OCI-LY3 (cell line): Measurements from ENCODE around the gene CD9.

Experiments used
- EZH2phosphoT487 ChIP-seq: fragments of 200-600 bp; shearing (Covaris generic); IDR thresholded peaks from 2 replicates; pipeline ENCODE4 v1.6.1; 2018; ENCODE audit warnings: antibody characterized with exemption, mixed run types, low read depth
- TF ChIP-seq, protein P1 (sequence below): fragments of 200-600, 300-600 bp; sonication (generic); IDR thresholded peaks from 2 replicates; pipeline ENCODE4 v1.5.1; 2014; ENCODE audit warnings: antibody characterized with exemption, low read length, low read depth

- TF ChIP-seq, protein P1, sequence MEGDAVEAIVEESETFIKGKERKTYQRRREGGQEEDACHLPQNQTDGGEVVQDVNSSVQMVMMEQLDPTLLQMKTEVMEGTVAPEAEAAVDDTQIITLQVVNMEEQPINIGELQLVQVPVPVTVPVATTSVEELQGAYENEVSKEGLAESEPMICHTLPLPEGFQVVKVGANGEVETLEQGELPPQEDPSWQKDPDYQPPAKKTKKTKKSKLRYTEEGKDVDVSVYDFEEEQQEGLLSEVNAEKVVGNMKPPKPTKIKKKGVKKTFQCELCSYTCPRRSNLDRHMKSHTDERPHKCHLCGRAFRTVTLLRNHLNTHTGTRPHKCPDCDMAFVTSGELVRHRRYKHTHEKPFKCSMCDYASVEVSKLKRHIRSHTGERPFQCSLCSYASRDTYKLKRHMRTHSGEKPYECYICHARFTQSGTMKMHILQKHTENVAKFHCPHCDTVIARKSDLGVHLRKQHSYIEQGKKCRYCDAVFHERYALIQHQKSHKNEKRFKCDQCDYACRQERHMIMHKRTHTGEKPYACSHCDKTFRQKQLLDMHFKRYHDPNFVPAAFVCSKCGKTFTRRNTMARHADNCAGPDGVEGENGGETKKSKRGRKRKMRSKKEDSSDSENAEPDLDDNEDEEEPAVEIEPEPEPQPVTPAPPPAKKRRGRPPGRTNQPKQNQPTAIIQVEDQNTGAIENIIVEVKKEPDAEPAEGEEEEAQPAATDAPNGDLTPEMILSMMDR, result no peak
- TF ChIP-seq EZH2phosphoT487, result no peak
Observed at GRCh38 chr12:6154730-6155459, 45.3 kb upstream of the CD9 start.
